Loucy (cell line): ENCODE results near the gene INPP5K.

Source experiments
- CTCF ChIP-seq: fragments of 200-600 bp; sonication (generic); conservative IDR thresholded peaks from 2 replicates; pipeline ENCODE4 v1.5.1; 2014; ENCODE audit warnings: mild to moderate bottlenecking, antibody characterized with exemption, low read length
- EZH2phosphoT487 ChIP-seq: fragments of 200-600 bp; IDR thresholded peaks from 2 replicates; pipeline ENCODE4 v1.6.1; 2018; ENCODE audit warnings: antibody characterized with exemption, mild to moderate bottlenecking, moderate library complexity, borderline replicate concordance

- TF ChIP-seq CTCF (no peak), EZH2phosphoT487 (no peak)
These were observed 13.5 kb upstream of the INPP5K start for GRCh38 chr17:1529863-1530262.
